GM13977 (cell line): Measurements from ENCODE around the gene XRCC2.
"Not testable (repeated sequence)": the region's sequence is repeated elsewhere in the genome, so short reads cannot be mapped to it uniquely, and the experiment has no call there.

Source experiments
- DNase-seq: peaks from one replicate; pipeline ENCODE4 v3.0.0; 2012; ENCODE audit warnings: low spot score
- in situ Hi-C: fragments of 300-500 bp; cut with MboI; formaldehyde crosslinking; loops from one replicate; pipeline ENCODE4 v1.12.0; 2022; ENCODE audit warnings: low sequenced_read_pairs, low pct_unique_long_range_greater_than_20kb, mixed read lengths, inconsistent platforms; ENCODE audit not compliant: unreplicated experiment
- TF ChIP-seq, protein P1 (sequence below): IDR thresholded peaks from 2 replicates; pipeline ENCODE4 v1.5.1; 2012; ENCODE audit warnings: mild to moderate bottlenecking, control low read depth; ENCODE audit not compliant: insufficient read depth; ENCODE audit errors: extremely low read depth, missing control alignments

Gene XRCC2

DNA sequence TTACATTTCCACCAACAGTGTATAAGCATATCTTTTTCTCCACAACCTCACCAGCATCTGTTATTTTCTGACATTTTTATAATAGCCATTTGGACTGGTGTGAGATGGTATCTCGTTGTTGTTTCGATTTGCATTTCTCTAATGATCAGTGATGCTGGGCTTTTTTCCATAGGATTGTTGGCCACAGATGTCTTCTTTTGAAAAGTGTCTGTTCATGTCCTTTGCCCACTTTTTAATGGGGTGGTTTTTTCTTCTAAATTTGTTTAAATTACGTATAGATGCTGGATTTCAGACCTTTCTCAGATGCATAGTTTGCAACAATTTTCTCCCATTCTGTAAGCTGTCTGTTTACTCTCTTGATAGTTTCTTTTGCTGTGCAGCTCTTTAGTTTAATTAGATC is 28.9 kb downstream of the XRCC2 start:
- in situ Hi-C loops, result no loop called here
- DNase-seq, result no peak
- TF ChIP-seq, protein P1, sequence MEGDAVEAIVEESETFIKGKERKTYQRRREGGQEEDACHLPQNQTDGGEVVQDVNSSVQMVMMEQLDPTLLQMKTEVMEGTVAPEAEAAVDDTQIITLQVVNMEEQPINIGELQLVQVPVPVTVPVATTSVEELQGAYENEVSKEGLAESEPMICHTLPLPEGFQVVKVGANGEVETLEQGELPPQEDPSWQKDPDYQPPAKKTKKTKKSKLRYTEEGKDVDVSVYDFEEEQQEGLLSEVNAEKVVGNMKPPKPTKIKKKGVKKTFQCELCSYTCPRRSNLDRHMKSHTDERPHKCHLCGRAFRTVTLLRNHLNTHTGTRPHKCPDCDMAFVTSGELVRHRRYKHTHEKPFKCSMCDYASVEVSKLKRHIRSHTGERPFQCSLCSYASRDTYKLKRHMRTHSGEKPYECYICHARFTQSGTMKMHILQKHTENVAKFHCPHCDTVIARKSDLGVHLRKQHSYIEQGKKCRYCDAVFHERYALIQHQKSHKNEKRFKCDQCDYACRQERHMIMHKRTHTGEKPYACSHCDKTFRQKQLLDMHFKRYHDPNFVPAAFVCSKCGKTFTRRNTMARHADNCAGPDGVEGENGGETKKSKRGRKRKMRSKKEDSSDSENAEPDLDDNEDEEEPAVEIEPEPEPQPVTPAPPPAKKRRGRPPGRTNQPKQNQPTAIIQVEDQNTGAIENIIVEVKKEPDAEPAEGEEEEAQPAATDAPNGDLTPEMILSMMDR, result no peak

DNA sequence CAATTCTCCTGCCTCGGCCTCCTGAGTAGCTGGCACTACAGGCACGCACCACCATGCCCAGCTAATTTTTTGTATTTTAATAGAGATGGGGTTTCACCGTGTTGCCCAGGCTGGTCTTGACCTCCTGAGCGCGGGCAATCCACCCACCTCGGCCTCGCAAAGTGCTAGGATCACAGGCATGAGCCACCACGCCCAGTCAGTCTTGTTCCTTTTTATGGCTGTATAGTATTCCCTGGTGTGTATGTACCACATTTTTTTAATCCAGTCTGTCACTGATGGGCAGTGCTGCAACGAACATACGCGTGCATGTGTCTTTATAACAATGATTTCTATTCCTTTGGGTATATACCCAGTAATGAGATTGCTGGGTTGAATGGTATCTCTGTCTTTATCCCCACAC is 29.4 kb downstream of the XRCC2 start:
- in situ Hi-C loops, DNase-seq: not testable (repeated sequence)

DNA sequence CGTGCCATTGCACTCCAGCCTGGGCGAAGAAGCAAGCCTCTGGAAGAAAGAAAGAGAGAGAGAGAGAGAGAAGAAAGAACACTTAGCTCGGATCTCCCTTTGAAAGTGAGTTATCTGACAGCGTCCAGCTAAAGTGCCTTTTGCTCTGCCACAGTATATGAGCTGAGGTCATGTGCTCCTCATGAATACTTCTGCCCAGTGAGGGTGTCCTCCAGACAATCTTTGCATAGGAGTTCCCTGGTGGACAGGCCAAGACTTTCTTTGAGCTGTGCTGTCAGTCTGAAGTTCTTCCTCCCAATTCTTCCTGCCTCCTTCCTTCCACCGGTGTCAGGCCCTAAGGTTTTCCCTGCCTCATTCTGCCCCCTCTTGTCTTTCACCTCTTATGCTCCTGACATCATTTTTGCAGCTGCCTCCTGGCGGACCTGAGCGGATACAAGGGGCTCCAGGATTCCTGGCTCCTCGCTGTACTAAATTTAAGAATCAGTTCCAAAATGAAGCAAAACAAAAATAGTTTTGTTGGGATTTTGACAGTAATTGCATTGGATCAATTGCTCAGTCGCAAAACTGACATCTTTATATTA is 31.9 kb downstream of the XRCC2 start:
- DNase-seq, result no peak
- TF ChIP-seq, protein P1, result no peak
- in situ Hi-C loops, result no loop called here

DNA sequence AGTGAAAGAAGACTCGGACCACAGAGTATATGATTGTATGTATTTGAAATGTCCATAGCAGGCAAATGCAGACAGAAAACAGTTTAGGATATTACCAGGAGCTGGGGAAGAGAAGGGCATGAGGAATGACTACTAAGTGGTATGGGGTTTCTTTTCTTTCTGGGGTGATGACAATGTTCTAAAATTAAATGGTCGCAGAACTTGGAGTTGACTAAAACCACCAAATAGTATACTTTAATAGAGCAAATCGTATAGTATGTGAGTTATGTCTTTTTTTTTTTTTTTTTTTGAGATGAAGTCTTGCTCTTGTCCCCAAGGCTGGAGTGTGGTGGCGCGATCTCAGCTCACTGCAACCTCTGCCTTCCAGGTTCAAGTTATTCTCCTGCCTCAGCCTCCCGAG is 34.6 kb downstream of the XRCC2 start:
- DNase-seq, result no peak
- TF ChIP-seq, protein P1, result no peak
- in situ Hi-C loops, result no loop called here

DNA sequence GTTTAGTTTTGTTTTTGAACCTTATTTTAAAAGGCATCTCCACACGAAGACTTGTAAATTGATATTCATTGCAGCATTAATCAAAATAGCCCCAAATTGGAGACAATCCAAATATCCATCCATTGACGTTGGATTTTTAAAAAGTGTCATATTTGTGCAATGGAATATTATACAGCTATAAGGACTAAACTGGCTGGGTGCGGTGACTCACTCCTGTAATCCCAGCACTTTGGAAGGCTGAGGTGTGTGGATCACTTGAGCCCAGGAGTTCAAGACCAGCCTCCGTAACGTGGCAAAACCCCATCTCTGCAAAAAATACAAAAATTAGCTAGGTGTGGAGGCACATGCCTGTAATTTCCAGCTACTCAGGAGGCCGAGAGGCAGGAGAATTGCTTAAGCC is 35.1 kb downstream of the XRCC2 start:
- DNase-seq, result no peak
- in situ Hi-C loops, result no loop called here
- TF ChIP-seq, protein P1, result no peak

DNA sequence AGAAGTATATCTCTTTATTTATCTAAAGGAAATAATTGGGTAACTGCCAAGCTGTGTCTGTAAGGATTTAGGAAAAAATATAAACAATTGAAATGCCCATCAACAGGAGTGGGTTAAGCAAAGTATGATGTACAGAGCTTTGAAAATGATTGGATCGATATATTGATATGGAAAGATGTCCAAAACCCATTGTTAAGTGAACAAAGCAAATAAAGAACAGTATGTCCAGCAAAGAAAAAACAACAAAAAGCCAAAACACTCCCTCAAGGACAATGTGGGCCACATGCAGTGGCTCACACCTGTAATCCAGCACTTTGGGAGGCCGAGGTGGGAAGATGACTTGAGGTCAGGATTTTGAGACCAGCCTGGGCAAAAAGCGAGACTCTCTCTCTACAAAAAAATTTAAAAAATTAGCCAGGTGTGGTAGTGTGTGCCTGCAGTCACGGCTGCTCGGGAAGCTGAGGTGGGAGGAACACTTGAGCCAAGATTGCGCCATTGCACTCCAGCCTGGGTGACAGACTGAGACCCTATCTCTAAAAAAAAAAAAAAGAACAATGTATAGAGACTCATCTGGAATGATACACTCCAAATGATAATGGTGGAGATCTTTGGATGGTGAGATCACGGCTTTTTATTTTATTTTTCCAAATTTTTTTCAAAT is 37.9 kb downstream of the XRCC2 start:
- no peak for DNase-seq
- in situ Hi-C loops, result no loop called here
- TF ChIP-seq, protein P1, result no peak

DNA sequence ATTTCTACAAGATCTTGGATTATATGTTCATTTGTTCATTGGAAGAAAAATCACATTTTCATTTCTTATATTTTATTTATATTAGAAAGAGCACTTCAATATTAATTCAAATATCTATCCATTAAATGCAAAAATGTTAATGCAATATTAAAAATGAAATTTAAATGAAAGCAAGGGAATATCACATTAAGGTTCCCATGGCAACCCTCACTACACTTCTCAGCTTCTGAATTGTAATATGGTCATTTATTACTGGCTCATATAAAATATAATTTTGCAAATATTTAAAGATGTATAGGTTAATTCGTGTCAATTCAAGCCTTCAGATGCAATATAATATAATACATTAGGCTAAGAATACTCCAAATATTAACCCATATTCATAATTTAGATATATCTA is 38.8 kb downstream of the XRCC2 start:
- TF ChIP-seq, protein P1, result no peak
- in situ Hi-C loops, result no loop called here

More for the DNA sequence above, 38.8 kb downstream of the XRCC2 start:
- no peak for DNase-seq
